GM10248 (cell line): ENCODE measurements around the gene COL23A1.

ENCODE experiments used
- CTCF ChIA-PET: fragments of 300-600 bp; sonication (Branson Sonifier 250); formaldehyde crosslinking; extraction: SDS; loops from one replicate; lab custom pipeline; 2021; ENCODE audit warnings: antibody characterized with exemption; lab: Yijun Ruan, JAX
- POLR2A ChIA-PET: fragments of 350-650 bp; sonication (Branson Sonifier 250); formaldehyde crosslinking; extraction: SDS; loops from one replicate; lab custom pipeline; 2020; ENCODE audit warnings: antibody characterized with exemption; lab: Yijun Ruan, JAX
- DNase-seq: peaks from one replicate; pipeline ENCODE4 v3.0.0; 2012; ENCODE audit errors: extremely low spot score
- TF ChIP-seq, protein P1 (sequence below): IDR thresholded peaks from 2 replicates; pipeline ENCODE4 v1.5.1; 2012; ENCODE audit warnings: mild to moderate bottlenecking, low read depth; ENCODE audit errors: extremely low read depth, missing control alignments, control extremely low read depth

COL23A1 gene

DNA sequence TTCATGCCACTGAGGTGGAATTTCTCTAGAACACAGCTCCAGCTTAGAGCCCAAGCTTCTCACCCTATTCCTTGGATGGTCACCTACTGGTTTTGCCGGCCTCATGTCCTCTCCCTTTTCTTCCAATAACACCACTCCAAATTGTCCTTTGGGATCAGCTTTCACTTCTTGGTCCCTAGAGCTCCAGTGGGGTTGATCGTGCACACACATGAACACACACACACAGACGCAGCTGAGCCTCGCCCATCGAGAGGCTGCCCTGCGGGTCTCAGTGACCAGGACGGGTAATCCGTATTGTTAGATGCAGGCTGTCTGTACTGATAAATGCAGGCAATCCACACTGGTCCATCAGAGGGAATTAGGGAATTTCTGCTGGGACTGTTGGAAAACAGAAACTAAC is 6.9 kb downstream of the COL23A1 start:
- DNase-seq = no peak
- ChIA-PET POLR2A (no interaction called here), CTCF (no interaction called here)
- TF ChIP-seq, protein P1, sequence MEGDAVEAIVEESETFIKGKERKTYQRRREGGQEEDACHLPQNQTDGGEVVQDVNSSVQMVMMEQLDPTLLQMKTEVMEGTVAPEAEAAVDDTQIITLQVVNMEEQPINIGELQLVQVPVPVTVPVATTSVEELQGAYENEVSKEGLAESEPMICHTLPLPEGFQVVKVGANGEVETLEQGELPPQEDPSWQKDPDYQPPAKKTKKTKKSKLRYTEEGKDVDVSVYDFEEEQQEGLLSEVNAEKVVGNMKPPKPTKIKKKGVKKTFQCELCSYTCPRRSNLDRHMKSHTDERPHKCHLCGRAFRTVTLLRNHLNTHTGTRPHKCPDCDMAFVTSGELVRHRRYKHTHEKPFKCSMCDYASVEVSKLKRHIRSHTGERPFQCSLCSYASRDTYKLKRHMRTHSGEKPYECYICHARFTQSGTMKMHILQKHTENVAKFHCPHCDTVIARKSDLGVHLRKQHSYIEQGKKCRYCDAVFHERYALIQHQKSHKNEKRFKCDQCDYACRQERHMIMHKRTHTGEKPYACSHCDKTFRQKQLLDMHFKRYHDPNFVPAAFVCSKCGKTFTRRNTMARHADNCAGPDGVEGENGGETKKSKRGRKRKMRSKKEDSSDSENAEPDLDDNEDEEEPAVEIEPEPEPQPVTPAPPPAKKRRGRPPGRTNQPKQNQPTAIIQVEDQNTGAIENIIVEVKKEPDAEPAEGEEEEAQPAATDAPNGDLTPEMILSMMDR = no peak

DNA sequence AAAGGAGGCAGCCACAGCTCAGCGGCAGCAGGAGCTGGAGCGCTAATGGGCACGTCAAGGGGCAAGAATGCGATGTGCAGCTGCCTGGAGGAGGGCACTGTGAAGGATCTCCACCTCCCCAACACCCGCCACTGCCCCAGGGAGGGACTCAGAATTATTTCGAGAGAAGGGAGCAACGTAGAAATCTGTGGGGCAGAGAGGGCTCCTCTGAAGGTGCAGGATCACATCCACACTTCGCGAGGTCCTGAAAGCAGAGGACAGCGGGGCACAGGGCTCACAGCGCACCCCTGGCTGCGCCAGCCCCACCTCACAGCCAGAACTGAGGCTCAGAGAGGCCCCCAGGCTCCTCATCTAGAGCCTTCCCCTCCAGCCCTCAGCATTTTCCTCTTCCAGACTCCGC is 7.9 kb downstream of the COL23A1 start:
- TF ChIP-seq, protein P1 = no peak
- POLR2A ChIA-PET = no interaction called here
- CTCF ChIA-PET = interaction anchor here (0.8 kb wide), 1 partner anchor 30 kb away, joined by 3 read pairs; no protein-coding TSS in a partner anchor
- DNase-seq = no peak

DNA sequence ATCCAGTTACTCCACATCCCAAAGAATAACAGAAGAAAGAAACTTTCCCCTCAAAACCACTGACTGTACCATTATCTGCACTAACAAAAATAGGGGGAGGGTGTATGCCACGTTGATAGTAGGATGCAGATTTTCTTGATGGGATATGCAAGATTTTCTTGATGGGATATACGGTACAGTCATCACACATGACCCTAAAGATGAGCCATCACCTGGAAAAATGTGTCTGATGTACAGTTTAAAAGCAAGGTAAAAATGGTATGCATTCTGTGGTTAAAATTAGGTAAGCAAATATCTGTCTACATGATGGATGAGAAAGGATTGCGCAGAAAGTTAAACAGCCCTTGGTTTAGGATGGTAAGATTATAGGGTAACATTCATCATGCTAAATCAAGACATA is 8.6 kb downstream of the COL23A1 start:
- TF ChIP-seq, protein P1 = no peak
- ChIA-PET POLR2A (no interaction called here), CTCF (interaction anchor here (0.8 kb wide), 1 partner anchor 30 kb away, joined by 3 read pairs; no protein-coding TSS in a partner anchor)
- DNase-seq = no peak

DNA sequence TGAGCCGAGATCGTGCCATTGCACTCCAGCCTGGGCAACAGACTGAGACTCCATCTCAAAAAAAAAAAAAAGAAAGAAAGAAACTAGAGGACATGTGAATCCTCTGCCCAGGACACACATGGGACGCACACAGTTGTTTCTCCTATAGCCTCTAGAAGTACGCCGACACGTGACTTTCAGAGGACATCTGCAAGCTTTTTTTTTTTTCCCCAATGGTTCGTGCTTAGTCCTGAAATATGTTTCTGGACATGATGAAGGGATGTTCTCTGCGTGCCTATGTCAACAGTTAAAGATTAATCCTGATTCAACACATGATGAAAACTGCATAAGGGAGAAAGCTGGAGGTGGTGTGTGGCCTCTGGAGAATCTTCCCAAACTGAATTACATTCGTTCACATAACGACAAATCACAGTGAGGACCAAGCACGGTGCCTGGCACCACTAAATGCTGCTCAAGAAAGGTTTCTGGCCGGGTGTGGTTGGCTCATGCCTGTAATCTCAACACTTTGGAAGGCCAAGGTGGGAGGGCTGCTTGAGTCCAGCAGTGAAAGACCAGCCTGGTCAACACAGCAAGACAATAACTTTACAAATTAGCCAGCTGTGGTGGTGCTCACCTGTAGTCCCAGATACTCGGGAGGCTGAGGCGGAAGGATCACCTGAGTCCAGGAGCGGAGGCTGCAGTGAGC is 9.8 kb downstream of the COL23A1 start:
- POLR2A ChIA-PET = no interaction called here
- CTCF ChIA-PET = no interaction called here
- no peak for DNase-seq
- TF ChIP-seq, protein P1 = no peak

DNA sequence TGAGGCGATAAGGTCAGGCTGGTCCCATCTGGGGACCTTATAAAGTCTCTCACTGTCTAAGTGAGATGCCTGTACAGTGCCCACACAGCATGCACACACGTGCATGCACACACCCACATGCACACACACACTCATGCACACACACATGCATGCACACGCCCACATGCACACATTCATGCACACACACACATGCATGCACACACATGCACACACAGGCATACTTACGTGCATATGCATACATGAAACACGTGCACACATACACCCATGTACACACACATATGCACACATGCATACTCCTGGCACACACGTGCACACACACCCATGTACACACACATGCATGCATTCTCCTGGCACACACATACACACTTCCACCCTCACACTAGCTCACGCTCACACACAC is 12.2 kb downstream of the COL23A1 start:
- TF ChIP-seq, protein P1 = no peak
- ChIA-PET CTCF (no interaction called here), POLR2A (no interaction called here)
- no peak for DNase-seq

DNA sequence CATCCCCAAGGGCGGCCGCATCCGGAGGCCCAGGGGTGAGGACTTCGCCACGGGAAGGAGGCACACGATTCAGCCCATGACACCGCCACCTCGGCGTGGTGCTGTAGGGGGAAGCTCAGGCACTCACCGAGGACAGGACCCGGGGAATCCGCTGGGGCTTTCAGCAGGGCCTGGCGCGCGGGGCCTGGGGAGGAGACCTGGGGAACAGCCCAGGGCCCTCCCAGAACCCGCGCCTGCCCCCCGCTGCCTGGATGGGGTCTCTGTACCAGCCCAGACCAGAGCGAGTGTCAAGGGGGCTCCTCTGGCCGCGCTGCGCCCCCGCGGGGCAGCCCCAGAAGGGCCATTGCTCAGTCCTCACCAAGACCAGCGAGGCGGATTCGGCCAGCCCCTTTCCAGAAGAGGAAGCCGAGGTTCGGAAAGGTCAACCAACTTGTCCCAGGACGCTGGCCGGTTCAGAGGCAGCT is 12.8 kb downstream of the COL23A1 start:
- DNase-seq = no peak
- POLR2A ChIA-PET = no interaction called here

More for the DNA sequence above, 12.8 kb downstream of the COL23A1 start:
- TF ChIP-seq, protein P1 = no peak
- CTCF ChIA-PET = no interaction called here
